Hair follicle dermal papilla cell (primary cell): ENCODE measurements around the gene MLX. TPM values are rescaled to one million over a fixed set of nuclear protein-coding genes. Genes with fewer than 3 reads are reported as not detected.

Experiments used
- total RNA-seq: library from RNA; depleted of rRNA; stranded (reverse); fragments of >200 nt; gene quantifications from 2 replicates; pipeline ENCODE4 v1.2.3, GENCODE V29; 2012

MLX gene
- 45.7 and 54.4 TPM in 2 replicates for total RNA-seq

DNA sequence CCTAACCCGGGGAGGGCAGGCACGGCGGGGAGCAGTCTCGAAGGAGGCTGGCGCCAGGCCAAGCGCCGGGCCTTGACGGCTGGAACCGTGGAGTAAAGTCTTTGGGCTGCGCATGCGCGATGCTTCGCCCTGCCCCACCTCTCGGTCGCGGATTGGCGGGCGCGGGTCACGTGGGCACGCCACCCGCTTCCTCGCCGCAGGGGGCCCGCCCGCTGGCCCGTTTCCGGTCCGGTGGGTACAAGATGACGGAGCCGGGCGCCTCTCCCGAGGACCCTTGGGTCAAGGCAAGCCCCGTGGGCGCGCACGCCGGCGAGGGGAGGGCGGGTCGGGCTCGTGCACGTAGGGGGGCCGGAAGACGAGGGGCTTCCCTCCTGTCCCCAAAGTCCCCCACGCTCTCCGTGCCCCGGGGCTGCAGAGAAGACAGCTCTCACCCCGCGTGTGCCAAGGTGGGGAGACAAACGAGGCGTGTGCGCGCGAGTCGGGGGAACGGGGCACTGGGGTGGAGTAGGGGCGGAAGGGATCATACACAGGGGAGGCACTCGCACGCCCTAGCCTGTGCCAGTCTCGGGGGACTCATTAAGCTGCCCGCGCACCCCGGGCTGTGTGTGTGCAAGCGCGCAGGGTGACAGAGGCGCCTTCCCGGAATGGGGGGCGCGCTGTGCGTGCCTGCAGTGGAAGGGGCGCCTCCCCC, at the start of gene MLX:
Gene MLX, plus strand, starts transcription at position 218 of the 691 bp plus-strand sequence. Its CDS starts 25 bp downstream, at position 243.

DNA sequence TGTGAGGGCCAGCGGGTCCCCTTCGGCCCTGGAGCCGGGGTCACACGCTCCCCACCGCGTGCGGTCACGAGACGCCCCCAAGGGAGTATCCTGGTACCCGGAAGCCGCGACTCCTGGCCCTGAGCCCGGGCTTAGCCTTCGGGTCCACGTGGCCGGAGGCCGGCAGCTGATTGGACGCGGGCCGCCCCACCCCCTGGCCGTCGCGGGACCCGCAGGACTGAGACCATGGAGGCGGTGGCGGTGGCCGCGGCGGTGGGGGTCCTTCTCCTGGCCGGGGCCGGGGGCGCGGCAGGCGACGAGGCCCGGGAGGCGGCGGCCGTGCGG, 30.9 kb upstream of the MLX start, which contains the start of gene NAGLU:
Gene NAGLU, plus strand, starts transcription at position 194 of the 324 bp plus-strand sequence. Its CDS starts 32 bp downstream, at position 226.

DNA sequence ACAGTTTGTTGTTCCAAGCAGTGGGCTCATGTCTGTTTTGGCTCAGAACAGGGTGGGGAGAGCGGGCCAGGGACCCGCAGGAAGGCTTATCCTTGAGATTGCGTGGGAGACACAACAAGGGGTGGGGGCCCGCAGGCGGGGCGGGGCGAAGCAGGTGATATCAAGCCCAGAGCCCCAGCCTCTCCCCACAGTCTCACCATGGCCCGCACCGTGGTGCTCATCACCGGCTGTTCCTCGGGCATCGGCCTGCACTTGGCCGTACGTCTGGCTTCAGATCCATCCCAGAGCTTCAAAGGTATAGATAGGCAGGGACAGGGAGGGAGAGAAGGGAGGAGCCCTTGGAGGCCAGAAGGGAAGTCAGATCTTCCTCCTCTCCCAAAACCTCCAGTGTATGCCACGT, 14.2 kb upstream of the MLX start, which contains the start of gene HSD17B1:
Gene HSD17B1, plus strand, starts transcription at position 188 of the 400 bp plus-strand sequence. Its CDS starts 11 bp downstream, at position 199.

DNA sequence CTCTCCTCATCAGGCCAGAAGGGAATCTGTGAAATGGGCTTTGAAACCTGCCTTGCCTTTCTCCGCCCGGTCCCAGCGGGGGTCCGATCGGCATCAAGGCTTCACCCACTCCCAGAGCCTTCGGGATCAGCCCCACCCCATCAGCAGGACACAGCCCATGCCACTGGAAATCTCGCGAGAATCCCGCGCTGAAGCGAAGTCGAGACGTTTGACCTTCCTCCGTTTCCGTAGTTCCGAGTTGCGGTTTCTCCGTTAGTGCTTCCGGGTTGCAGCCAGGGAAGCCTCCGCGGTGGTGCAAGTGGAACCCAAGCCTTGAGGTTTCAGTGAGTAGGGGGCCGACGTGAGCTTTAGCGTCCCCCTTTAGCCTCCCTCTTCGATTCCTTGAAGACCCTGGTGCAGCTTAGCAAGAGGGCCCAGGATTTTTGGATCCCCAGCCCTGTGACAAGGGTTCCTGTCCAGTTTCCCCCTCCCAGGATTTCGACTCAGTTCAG, 5.0 kb upstream of the MLX start, which contains the start of gene COASY:
Gene COASY, plus strand, starts transcription at position 252 of the 491 bp plus-strand sequence. CDS start 475 bp downstream, outside the sequence.

GRCh38 chr17:42577532-42578281, 10.8 kb downstream of the MLX start, which contains the start of gene PSMC3IP:
TSS of gene PSMC3IP (minus strand) at chr17:42577729. CDS start at chr17:42577686, 43 bp downstream.

GRCh38 chr17:42609182-42609813, 42.4 kb downstream of the MLX start, which contains the start of the genes RETREG3 and TUBG1:
TSS of gene RETREG3 (minus strand) at chr17:42609374. CDS start at chr17:42609324, 50 bp downstream.
TSS of gene TUBG1 (plus strand) at chr17:42609683. CDS start at chr17:42609738, 55 bp downstream.

Other genes with a start within 250 kb of the MLX start
- 203 and 277 TPM in 2 replicates for gene STAT3, start 178.7 kb upstream of the MLX start, total RNA-seq
- 1,335 and 1,666 TPM in 2 replicates for gene CAVIN1, start 143.8 kb upstream of the MLX start, total RNA-seq
- gene ATP6V0A1, start 108.2 kb upstream of the MLX start, total RNA-seq: 56.6 and 59.7 TPM in 2 replicates
- gene NAGLU, start 30.9 kb upstream of the MLX start, total RNA-seq: 69.8 and 72.1 TPM in 2 replicates
- gene HSD17B1, start 14.2 kb upstream of the MLX start, total RNA-seq: 0.12 and 0.81 TPM in 2 replicates
- gene COASY, start 5.0 kb upstream of the MLX start, total RNA-seq: 19.1 and 23.2 TPM in 2 replicates
- gene PSMC3IP, start 10.6 kb downstream of the MLX start, total RNA-seq: 0.97 and 1.3 TPM in 2 replicates
- 116 and 136 TPM in 2 replicates for gene RETREG3, start 42.3 kb downstream of the MLX start, total RNA-seq
- gene TUBG1, start 42.6 kb downstream of the MLX start, total RNA-seq: 29.9 and 35.2 TPM in 2 replicates
- 14.9 and 17.7 TPM in 2 replicates for gene TUBG2, start 92.2 kb downstream of the MLX start, total RNA-seq
- 22.0 and 24.5 TPM in 2 replicates for gene PLEKHH3, start 109.9 kb downstream of the MLX start, total RNA-seq
- 2.2 and 2.4 TPM in 2 replicates for gene CCR10, start 114.7 kb downstream of the MLX start, total RNA-seq
- 38.0 and 51.6 TPM in 2 replicates for gene CNTNAP1, start 115.4 kb downstream of the MLX start, total RNA-seq
- gene EZH1, start 177.9 kb downstream of the MLX start, total RNA-seq: 32.9 and 37.8 TPM in 2 replicates
- gene RAMP2, start 194.1 kb downstream of the MLX start, total RNA-seq: not detected in 2 replicates
- gene VPS25, start 206.3 kb downstream of the MLX start, total RNA-seq: 40.2 and 46.8 TPM in 2 replicates
- gene WNK4, start 213.5 kb downstream of the MLX start, total RNA-seq: under 0.01 TPM in 1 of 2 replicates, not detected in the other
- 38.1 and 48.7 TPM in 2 replicates for gene COA3, start 231.6 kb downstream of the MLX start, total RNA-seq
- not detected in 2 replicates for gene CNTD1, start 231.8 kb downstream of the MLX start, total RNA-seq